HFFc6 (cell line): Measurements from ENCODE around the gene LIN28B. TPM values are rescaled to one million over a fixed set of nuclear protein-coding genes. Genes with fewer than 3 reads are reported as not detected.

Experiments used
- DNase-seq: peaks from one replicate; pipeline ENCODE4 v3.0.0-alpha.2; 2018
- H3K27ac Mint-ChIP-seq: 2 replicates; pipeline ENCODE4 v1.8.0; 2020; ENCODE audit warnings: mild to moderate bottlenecking, mixed read lengths
- H3K27me3 Mint-ChIP-seq: 2 replicates; pipeline ENCODE4 v1.8.0; 2021; ENCODE audit warnings: mild to moderate bottlenecking, moderate library complexity, mixed read lengths; ENCODE audit not compliant: insufficient read depth
- H3K36me3 Mint-ChIP-seq: 2 replicates; pipeline ENCODE4 v1.8.0; 2021; ENCODE audit warnings: low read depth, mixed read lengths
- H3K4me1 Mint-ChIP-seq: 2 replicates; pipeline ENCODE4 v1.8.0; 2020; ENCODE audit warnings: low read depth, mixed read lengths
- H3K4me3 Mint-ChIP-seq: 2 replicates; pipeline ENCODE4 v1.8.0; 2020; ENCODE audit warnings: mild to moderate bottlenecking, moderate library complexity, mixed read lengths
- H3K9me3 Mint-ChIP-seq: 2 replicates; pipeline ENCODE4 v1.8.0; 2020; ENCODE audit warnings: mild to moderate bottlenecking, mixed read lengths
- CTCF ChIP-seq: fragments of 200-600 bp; sonication (generic); IDR thresholded peaks from 2 replicates; pipeline ENCODE4 v1.5.0; 2021; ENCODE audit warnings: antibody characterized with exemption, mild to moderate bottlenecking
- total RNA-seq, 6 experiments: library from RNA; stranded (reverse); fragmentation: NEBNext Ultra II Directional; extraction: Animal tissue kit (Norgen Biotek cat#: 25700); gene quantifications; 2 replicates in 1 of 6; 3 replicates in 5 of 6; pipeline ENCODE4 v1.2.3, GENCODE V29; 2021

The LIN28B gene
- total RNA-seq, 6 experiments from 2014 or later = not detected

DNA sequence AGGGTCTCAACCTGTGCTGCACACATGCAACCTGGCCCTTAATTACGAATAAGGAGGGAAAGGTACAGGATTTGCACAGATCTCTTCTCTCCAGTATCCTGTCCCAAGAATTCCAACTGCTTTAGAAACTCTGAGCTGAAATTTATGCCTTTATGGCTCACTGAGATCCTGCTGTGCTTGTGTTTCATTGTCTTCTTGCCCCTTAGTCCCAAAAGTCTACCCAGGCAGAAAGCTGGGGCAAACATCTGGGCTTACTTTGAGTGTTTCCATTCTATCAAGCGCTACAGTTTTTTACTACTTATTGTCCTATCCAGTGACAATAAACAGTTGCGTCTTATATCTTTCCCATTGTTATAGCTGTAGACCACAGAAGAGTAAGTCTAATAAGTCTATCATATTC, 99.7 kb downstream of the LIN28B start:
- TF ChIP-seq CTCF = no peak
- no peak for DNase-seq
- no peak overlapping the region for H3K4me3 Mint-ChIP-seq
- H3K27me3 Mint-ChIP-seq = no peaks in the 10 kb centered on the region
- H3K27ac Mint-ChIP-seq = no peak overlapping the region
- H3K9me3 Mint-ChIP-seq = no peaks in the 10 kb centered on the region
- H3K36me3 Mint-ChIP-seq = no peaks in the 10 kb centered on the region
- peaks cover 6% of the 10 kb centered on the region for H3K4me1 Mint-ChIP-seq

DNA sequence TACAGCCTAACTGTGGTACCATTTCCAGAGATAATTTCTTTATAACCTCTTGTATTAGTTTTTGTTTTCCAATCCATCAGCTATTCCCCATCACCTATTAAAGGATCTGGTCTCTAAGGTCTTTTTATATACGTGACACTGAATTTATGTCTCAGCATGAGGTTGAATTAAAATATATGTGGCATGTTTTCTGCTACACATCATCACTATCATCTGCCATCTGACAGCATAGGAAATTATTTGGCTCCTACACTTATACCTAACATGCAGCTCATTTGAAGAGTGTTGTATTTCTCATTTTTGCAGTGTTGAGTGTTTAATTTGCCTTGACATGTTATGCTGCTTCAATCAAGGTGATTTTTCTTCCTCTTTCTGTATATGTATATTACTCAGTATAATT, 100.3 kb downstream of the LIN28B start:
- peaks cover 3% of the 10 kb centered on the region for H3K27me3 Mint-ChIP-seq
- peaks cover 1% of the 10 kb centered on the region for H3K4me1 Mint-ChIP-seq
- no peak for DNase-seq
- no peaks in the 10 kb centered on the region for H3K9me3 Mint-ChIP-seq
- H3K27ac Mint-ChIP-seq = no peak overlapping the region
- no peaks in the 10 kb centered on the region for H3K36me3 Mint-ChIP-seq
- no peak overlapping the region for H3K4me3 Mint-ChIP-seq
- TF ChIP-seq CTCF = no peak

DNA sequence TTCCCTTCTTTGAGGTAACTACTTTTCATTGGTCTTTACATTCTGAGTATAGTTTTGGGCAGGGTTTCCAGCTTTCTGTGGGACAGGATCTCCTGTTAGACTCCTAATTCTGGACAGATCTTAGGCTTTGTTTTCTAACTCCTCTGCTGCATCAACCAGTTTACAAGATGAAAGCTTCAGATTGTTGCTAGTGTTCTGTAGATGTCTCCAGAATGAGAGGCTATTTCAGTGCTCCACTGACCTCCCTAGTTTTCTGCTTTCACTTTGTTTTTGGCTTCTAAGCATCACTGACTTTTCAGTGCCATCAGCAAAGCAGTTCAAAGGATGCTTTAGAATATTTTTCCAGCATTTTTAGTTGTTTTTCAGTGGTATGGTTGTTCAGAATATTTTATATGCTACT, 101.4 kb downstream of the LIN28B start:
- Mint-ChIP-seq H3K9me3 (no peaks in the 10 kb centered on the region), H3K4me3 (no peak overlapping the region), H3K36me3 (no peaks in the 10 kb centered on the region), H3K4me1 (no peaks in the 10 kb centered on the region), H3K27ac (no peak overlapping the region), H3K27me3 (peaks cover 3% of the 10 kb centered on the region)
- TF ChIP-seq CTCF = no peak
- no peak for DNase-seq

DNA sequence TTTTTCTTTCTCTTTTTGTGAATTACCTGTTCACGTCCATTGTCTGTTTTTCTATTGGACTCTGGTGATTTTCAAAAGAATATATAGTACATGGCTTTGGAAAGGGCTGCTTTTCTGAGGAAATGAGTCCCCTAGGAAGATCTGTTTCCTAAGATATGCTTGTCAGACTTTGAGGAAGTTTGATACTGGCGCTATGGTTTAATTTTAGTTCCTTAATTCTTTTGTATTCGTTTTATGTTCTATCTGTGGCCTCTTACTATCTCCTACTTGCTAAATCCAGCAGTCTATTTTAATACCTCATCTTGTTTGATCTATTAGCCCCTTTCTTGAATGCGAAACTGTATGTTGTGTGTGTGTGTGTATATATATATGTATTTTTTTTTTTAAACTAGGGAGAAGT, 101.9 kb downstream of the LIN28B start:
- H3K27me3 Mint-ChIP-seq = peaks cover 3% of the 10 kb centered on the region
- no peaks in the 10 kb centered on the region for H3K36me3 Mint-ChIP-seq
- TF ChIP-seq CTCF = no peak
- H3K27ac Mint-ChIP-seq = no peak overlapping the region
- H3K9me3 Mint-ChIP-seq = no peaks in the 10 kb centered on the region
- no peaks in the 10 kb centered on the region for H3K4me1 Mint-ChIP-seq
- H3K4me3 Mint-ChIP-seq = no peak overlapping the region
- DNase-seq = no peak

GRCh38 chr6:105066233-105066632, 109.3 kb downstream of the LIN28B start:
- H3K27me3 Mint-ChIP-seq = peaks cover 19% of the 10 kb centered on the region
- H3K27ac Mint-ChIP-seq = no peak overlapping the region

More at GRCh38 chr6:105066233-105066632, 109.3 kb downstream of the LIN28B start:
- no peak for TF ChIP-seq CTCF
- no peaks in the 10 kb centered on the region for H3K9me3 Mint-ChIP-seq
- no peaks in the 10 kb centered on the region for H3K36me3 Mint-ChIP-seq
- H3K4me1 Mint-ChIP-seq = no peaks in the 10 kb centered on the region
- no peak overlapping the region for H3K4me3 Mint-ChIP-seq
- DNase-seq = no peak
